Nucleus accumbens (tissue), 56 donors: Measurements from ENCODE around the gene RGPD6.
"Not testable (repeated sequence)": the region's sequence is repeated elsewhere in the genome, so short reads cannot be mapped to it uniquely, and the experiment has no call there.

ENCODE experiments used
- DNase-seq, 56 donors: peaks; one replicate each; lab custom pipeline; 2025; lab: John Stamatoyannopoulos, UW

Gene RGPD6

DNA sequence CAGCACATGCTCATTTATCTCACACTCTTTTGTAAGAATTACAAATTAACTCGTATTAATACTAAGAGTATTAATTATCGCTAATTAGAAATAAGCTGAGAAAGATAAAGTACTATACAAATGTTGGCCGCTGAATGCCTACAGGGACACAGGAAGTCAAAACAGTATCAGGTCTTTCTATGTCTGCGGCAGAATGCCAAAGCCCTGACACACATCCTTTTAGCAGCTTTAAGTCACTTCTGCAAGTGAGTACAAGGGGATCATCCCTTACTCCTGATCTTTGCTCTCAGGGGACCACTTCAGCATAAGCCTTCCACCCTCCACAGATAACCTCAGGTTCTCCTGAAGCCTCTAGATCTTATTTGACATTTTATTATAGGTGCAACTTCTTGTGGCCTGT, 94.3 kb downstream of the RGPD6 start:
- DNase-seq, result not testable (repeated sequence)

GRCh38 chr2:110481200-110481599, 95.8 kb downstream of the RGPD6 start:
- not testable (repeated sequence) for DNase-seq

- not testable (repeated sequence) for DNase-seq
Measured at GRCh38 chr2:110480084-110480483, 96.9 kb downstream of the RGPD6 start.

- not testable (repeated sequence) for DNase-seq
Measured at GRCh38 chr2:110477370-110477769, 99.7 kb downstream of the RGPD6 start.

GRCh38 chr2:110476952-110477351, 100.1 kb downstream of the RGPD6 start:
- not testable (repeated sequence) for DNase-seq

- DNase-seq, result not testable (repeated sequence)
Measured at GRCh38 chr2:110475627-110476359, 101.2 kb downstream of the RGPD6 start.

DNA sequence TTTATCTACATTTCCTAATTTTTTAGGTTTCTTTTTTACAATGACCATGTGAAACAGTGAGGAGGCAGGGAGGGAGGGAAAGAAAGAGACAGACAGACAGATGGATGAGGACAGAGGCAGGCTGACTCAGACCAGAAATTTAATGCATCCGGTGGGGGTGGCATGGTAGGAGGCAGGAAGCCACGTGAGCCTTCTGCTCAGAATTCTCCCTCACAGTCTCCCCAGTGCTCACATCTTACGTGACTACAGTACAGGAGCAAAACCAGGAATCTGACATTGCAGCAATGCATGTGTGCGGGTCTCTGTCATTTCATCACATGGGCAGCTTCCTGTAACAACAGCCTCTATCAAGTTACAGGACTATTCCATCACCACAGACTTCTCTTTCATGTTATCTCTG, 102.1 kb downstream of the RGPD6 start:
- DNase-seq, result not testable (repeated sequence)

GRCh38 chr2:110473059-110473358, 104.0 kb downstream of the RGPD6 start:
- not testable (repeated sequence) for DNase-seq

DNA sequence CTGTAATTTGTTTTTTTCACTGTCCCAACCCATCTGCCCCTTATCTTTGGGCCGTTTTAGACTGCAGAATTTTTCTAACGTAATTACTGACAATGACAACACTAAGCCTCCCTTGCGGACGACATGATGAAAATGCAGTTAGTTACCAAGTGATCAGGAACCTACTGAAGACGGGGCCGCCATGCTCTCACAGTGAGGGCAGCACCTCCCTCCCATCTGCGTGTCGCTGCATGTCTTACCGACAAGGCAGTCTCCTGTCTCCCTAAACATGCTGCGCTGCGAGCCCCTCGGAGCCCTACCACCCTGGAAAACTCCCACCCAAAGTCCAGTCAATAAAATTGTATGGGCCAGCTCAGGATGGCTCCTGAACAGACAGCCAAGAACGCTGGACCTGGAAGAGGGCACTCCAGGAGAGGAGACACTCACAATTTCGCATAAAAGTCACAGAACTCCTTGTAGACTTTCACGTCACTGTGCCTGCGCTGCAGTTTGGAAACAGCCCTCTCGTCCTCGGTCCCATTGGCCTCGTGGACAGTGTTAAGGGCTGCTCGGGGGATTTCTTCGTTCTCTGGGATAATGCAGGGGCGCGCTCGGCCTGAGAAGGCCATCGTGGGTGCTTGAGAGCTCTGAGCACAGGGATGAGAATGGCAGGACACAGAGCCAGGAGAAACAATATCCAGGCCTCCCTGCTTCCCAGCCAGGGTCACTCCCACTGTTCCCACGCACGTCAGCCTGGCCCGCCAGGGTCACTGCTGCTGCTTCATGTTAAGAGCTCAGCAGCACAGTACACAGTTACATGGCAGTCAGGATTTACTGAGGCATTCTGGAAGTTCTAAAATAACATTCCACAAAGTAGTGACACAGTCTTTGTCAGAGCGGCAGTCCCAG, 104.6 kb downstream of the RGPD6 start, which contains the start of gene LIMS4:
Gene LIMS4 (minus strand): TSS at position 646 of the 888 bp plus-strand sequence. CDS start 38 bp downstream, at position 608.
- DNase-seq, result not testable (repeated sequence)

DNA sequence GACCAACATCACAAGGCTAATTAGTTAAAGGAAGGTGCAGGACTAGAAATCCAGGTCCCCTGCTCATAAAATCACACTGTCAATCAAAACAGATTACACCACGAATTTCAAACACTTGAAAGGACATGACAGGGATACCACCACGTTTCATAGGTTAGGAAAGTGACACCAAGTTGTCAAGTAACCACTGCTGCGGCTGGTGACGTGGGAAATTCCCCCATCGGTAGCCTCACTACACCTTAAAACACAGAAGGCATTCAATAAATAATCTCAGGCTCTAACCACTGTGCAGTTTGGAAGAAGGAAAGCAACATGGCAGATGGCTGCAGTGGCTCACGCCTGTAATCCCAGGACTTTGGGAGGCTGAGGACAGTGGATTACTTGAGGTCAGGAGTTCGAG, 108.1 kb downstream of the RGPD6 start:
- not testable (repeated sequence) for DNase-seq

GRCh38 chr2:110465312-110465711, 111.7 kb downstream of the RGPD6 start:
- DNase-seq, result not testable (repeated sequence)
